ENCODE data around the gene MERTK. TPM values are rescaled to one million over a fixed set of nuclear protein-coding genes. Genes with fewer than 3 reads are reported as not detected.
"Not testable (repeated sequence)": the region's sequence is repeated elsewhere in the genome, so short reads cannot be mapped to it uniquely, and the experiment has no call there.

The MERTK gene
- total RNA-seq, 1 experiment from 2014 or later = 0.46 TPM

GRCh38 chr2:112007493-112007892 is 109.1 kb downstream of the MERTK start:
- no peak for DNase-seq (ENCODE audit: low read depth)

- no peak for DNase-seq (ENCODE audit: low read depth)
These were observed 110.6 kb downstream of the MERTK start for GRCh38 chr2:112008910-112009485.

DNA sequence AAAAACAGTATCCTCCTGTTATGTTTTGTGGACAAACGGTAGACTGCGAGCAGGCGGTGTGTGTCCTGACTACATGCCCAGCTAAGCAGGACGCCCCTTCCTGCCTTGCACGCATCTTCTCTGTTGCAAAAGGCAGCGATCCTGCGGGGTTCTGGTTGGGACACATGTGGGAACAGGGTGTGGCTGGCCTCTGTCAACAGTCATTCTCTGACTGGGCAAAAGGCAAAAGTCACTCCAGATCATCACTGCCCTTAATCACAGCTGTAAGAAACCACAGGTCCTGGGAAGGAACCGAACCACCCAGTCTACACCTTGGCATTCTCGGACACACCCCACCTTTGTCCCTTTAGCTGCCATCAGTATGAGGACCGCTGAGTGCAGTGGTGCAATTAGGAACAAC is 112.3 kb downstream of the MERTK start:
- DNase-seq (ENCODE audit: low read depth) = no peak

- DNase-seq (ENCODE audit: low read depth) = no peak
These were observed 114.1 kb downstream of the MERTK start for GRCh38 chr2:112012556-112012955.

DNA sequence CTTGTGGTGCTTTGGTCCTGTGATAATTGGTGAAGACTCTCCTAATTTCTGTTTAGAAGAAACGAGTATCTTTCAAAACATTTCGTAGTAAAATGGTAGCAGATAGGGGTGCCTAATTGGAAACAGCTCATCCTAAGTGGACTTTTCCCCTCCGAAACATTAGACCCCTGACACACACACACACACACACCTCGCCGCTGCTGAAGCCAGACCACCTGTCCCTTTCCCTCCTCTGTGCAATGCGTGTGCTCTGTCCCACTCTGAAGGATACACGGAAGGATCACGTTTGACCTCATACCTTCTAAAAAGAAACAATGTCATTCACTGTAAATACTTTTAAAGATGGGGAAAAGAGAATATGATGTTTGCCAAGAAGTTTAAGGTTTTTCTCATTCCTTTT is 120.4 kb downstream of the MERTK start:
- DNase-seq (ENCODE audit: low read depth) = no peak

GRCh38 chr2:112019569-112019982 is 121.2 kb downstream of the MERTK start:
- DNase-seq (ENCODE audit: low read depth) = no peak

- no peak for DNase-seq (ENCODE audit: low read depth)
These were observed 122.2 kb downstream of the MERTK start for GRCh38 chr2:112020561-112020960.

DNA sequence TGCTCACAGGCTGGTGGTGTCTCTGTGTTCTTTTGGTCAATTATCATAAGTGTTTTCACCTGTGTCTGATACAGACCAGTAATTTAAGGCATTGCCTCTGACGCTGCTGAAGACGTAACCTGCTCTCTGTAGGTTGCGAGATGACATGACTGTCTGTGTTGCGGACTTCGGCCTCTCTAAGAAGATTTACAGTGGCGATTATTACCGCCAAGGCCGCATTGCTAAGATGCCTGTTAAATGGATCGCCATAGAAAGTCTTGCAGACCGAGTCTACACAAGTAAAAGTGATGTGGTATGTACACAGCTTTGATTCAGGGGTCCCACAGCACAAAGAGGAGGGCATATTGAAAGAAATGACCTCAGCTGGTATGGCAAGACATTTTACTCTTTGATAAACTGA is 122.9 kb downstream of the MERTK start:
- DNase-seq (ENCODE audit: low read depth) = no peak

DNA sequence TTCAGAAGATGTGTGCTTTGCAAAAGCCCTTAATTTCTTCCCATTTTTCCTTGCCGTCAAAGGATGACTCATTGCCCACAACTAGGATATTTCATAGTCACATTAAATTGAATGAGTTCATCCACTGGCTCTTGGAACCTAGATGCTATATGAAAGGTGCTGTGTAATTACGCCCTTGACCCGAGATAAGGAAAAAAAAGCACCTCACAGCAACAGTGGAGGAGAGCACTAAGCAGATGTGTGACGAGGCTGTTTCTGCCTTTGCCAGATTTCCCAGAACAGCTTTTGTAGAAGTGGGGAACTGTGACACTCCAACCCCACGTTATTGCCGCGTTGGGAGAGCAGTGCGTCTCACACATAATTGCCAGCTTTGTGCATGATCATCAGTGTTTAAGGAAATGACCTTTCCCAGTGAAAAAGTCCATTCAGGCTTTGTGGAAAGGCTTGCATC is 123.4 kb downstream of the MERTK start:
- DNase-seq (ENCODE audit: low read depth) = peak; percentile 49

- no peak for DNase-seq (ENCODE audit: low read depth)
These were observed 125.3 kb downstream of the MERTK start for GRCh38 chr2:112023707-112024106.

DNA sequence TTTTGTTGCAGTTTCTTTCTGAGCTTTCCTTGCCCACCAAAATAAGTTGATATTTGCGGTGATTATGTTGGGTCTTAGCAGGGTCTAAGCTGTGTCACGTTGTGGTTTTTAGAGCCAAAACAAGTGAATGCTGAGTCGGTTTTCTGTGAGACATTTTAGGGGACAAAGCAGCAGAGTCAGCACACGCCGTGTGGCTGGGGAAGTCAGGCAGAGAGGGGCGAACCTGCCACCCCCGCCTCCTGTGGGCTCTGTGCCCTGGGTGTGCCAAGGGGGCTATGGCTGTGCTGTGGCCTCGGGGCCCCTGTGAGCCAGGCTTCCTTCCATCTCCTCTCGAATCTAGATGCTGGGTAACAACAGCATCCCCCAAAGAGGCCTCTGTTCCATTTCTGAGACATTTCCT is 125.8 kb downstream of the MERTK start:
- no peak for DNase-seq (ENCODE audit: low read depth)

GRCh38 chr2:112024896-112025491 is 126.6 kb downstream of the MERTK start:
- no peak for DNase-seq (ENCODE audit: low read depth)

GRCh38 chr2:112026509-112026908 is 128.1 kb downstream of the MERTK start:
- DNase-seq (ENCODE audit: low read depth) = no peak

- no peak for DNase-seq (ENCODE audit: low read depth)
These were observed 129.4 kb downstream of the MERTK start for GRCh38 chr2:112027767-112028166.

GRCh38 chr2:112029164-112029563 is 130.8 kb downstream of the MERTK start:
- no peak for DNase-seq (ENCODE audit: low read depth)

GRCh38 chr2:112031473-112032223 is 133.2 kb downstream of the MERTK start:
- DNase-seq (ENCODE audit: low read depth) = peak; percentile 20

GRCh38 chr2:112032224-112032586 is 133.8 kb downstream of the MERTK start:
- DNase-seq (ENCODE audit: low read depth) = peak; percentile 11

DNA sequence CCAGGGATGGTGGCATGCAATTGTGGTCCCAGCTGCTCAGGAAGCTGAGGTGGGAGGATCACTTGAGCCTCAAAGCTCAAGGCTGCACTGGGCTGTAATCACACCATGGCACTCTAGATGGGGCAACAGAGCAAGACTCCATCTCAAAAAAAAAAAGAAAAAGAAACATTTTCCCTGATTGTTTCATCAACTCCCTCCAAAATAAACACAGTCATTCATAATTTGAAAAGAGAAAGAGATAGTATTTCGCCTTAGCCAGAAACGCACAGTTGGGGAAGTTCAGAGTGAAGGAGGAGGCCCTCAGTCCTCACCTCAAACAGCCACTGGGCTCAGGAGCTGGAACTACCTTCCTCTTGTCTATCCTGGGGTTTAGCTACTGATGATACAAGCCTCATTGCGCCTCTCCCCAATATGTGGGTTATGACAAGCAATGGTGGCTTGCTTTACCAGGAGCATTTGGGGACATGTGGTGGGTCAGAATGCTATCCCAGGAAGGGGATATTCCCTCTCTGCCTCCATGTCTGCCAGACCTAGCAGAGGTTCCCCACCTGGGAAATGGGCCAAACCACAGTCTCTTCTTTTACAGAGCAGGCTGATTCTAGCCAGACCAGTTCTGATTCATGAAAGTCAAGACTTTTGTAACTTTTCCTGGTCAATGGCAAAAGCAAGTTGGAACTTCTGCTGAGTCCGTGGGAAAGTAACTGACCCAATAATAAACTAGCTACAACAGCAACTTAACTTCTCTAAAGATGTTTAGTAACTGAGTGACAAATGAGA is 134.5 kb downstream of the MERTK start:
- peak; percentile 77 for DNase-seq (ENCODE audit: low read depth)

- DNase-seq (ENCODE audit: low read depth) = peak; percentile 34
These were observed 135.2 kb downstream of the MERTK start for GRCh38 chr2:112033600-112033999.

DNA sequence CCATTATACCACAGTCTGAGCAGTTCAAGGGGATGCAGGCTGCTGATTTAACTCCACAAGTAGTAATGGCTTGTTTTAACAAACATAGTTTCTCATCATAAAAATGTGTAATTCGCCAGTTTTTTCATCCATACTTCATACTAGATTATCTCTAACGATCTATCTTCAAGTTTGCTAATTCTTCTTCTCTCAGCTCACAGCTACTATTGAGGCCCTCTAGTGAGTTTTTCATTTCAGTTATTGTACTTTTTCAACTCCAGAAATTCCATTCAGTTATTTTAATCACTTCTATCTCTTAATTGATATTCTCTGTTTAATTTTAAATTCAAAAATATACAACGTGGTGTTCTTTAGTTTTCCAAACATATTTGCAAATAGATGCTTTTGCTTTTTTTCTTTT is 136.5 kb downstream of the MERTK start:
- no peak for DNase-seq (ENCODE audit: low read depth)

DNA sequence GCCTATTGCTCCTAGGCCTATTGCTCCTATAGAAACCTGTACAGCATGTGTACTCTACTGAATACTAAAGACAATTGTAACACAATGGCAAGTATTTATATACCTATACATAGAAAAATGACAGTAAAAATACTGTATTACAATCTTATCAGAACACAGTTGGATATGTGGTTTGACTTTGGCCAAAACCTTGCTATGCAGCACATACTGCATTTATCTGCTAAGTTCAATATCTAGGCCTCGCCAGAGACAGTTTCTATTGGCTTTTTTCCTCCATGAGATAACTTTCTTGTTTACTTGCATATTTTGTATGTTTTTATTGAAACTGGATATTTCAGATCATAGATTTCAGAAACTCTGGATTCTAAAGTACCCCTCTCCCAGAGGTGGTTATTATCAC is 137.4 kb downstream of the MERTK start:
- DNase-seq (ENCODE audit: low read depth) = no peak

DNA sequence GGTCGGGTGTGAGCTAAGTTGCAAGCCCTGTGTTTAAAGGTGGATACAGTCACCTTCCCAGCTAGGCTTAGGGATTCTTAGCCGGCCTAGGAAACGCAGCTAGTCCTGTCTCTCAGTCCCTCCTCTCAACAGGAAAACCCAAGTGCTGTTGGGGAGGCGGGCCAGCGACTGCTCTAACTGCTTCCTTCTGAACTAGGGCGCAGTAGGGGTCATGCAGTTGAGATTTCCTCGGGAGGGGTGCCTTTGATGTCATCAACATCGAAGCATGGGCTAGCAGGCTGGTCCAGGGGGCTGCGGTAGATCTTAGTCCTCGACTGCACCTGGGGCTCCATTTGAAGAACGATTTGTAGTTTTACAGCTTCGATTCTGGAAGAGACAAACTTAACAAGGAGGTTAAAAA is 141.1 kb downstream of the MERTK start:
- not testable (repeated sequence) for DNase-seq (ENCODE audit: low read depth)
